CD4-positive, alpha-beta T cell (primary cell): Measurements from ENCODE around the gene IGDCC3. TPM values are rescaled to one million over a fixed set of nuclear protein-coding genes. Genes with fewer than 3 reads are reported as not detected.

Source experiments
- ATAC-seq: fragments of 200-7000 bp; cut with Tn5 transposase; one replicate; pipeline ENCODE4 v1.10.0; 2022; ENCODE audit warnings: mild to moderate bottlenecking; ENCODE audit not compliant: poor library complexity
- CTCF ChIA-PET: fragments of 350-600 bp; sonication (Branson Sonifier 250); formaldehyde crosslinking; loops from one replicate; lab custom pipeline; 2021; ENCODE audit warnings: antibody characterized with exemption, inconsistent platforms; lab: Charles Lee
- POLR2A ChIA-PET: fragments of 350-600 bp; sonication (Branson Sonifier 250); formaldehyde crosslinking; loops from one replicate; lab custom pipeline; 2021; ENCODE audit warnings: antibody characterized with exemption, inconsistent platforms; lab: Charles Lee
- DNase-seq, 14 experiments: peaks; one replicate each; pipeline ENCODE4 v3.0.0-alpha.2; 2013 to 2020; ENCODE audit warnings: mixed read lengths in 2 of 14
- H3K27ac ChIP-seq, 2 donors: one replicate each; pipeline versions ENCODE4 v1.5.1 to v1.7.0; 2013; ENCODE audit warnings: low read length in 2 of 2, low read depth in 1 of 2, mild to moderate bottlenecking in 1 of 2
- H3K27me3 ChIP-seq, 2 experiments: 1 replicate in 1 of 2; 2 replicates in 1 of 2; pipeline versions ENCODE4 v1.6.1 to v1.7.0; 2013; ENCODE audit warnings: low read length in 2 of 2, control low read depth in 1 of 2, mild to moderate bottlenecking in 1 of 2, moderate library complexity in 1 of 2; ENCODE audit not compliant: insufficient read depth in 2 of 2, control insufficient read depth in 1 of 2
- H3K36me3 ChIP-seq: one replicate; pipeline ENCODE4 v1.6.1; 2013; ENCODE audit warnings: low read length, control low read depth; ENCODE audit not compliant: insufficient read depth
- H3K4me1 ChIP-seq: one replicate; pipeline ENCODE4 v1.6.1; 2013; ENCODE audit warnings: low read length, control low read depth; ENCODE audit not compliant: insufficient read depth
- H3K4me3 ChIP-seq: one replicate; pipeline ENCODE4 v1.5.1; 2013; ENCODE audit warnings: mild to moderate bottlenecking, low read length, moderate library complexity
- H3K9me3 ChIP-seq, 2 experiments: 1 replicate in 1 of 2; 2 replicates in 1 of 2; pipeline versions ENCODE4 v1.6.1 to v1.7.0; 2013; ENCODE audit warnings: low read length in 2 of 2, mild to moderate bottlenecking in 2 of 2, control low read depth in 1 of 2, moderate library complexity in 1 of 2; ENCODE audit not compliant: control insufficient read depth in 1 of 2, insufficient read depth in 1 of 2
- H3K27ac Mint-ChIP-seq: one replicate; pipeline ENCODE4 v1.8.0; 2020; ENCODE audit warnings: mixed read lengths
- H3K27me3 Mint-ChIP-seq: one replicate; pipeline ENCODE4 v1.8.0; 2021; ENCODE audit warnings: mixed read lengths
- H3K36me3 Mint-ChIP-seq: one replicate; pipeline ENCODE4 v1.8.0; 2021; ENCODE audit warnings: low read depth, mixed read lengths
- H3K4me1 Mint-ChIP-seq: one replicate; pipeline ENCODE4 v1.8.0; 2021; ENCODE audit warnings: low read depth, mixed read lengths
- H3K4me3 Mint-ChIP-seq: one replicate; pipeline ENCODE4 v1.8.0; 2020; ENCODE audit warnings: mild to moderate bottlenecking, mixed read lengths
- H3K9me3 Mint-ChIP-seq: one replicate; pipeline ENCODE4 v1.8.0; 2020; ENCODE audit warnings: mixed read lengths
- intact Hi-C, 2 experiments: fragments of 100-400 bp; cut with DNase I in 1 of 2; cut with micrococcal nuclease in 1 of 2; formaldehyde crosslinking; loops; one replicate each; pipeline versions ENCODE4 v1.15.1 to v1.9.0; 2023 to 2025; cut with DNase I, micrococcal nuclease
- total RNA-seq, 174 experiments: library from RNA in 2 of 174; stranded (reverse) in 2 of 174; gene quantifications; one replicate each; pipeline ENCODE4 v1.2.3 and lab custom pipeline; 2021 to 2026
- TF ChIP-seq, protein P1 (sequence below): fragments of 200-600 bp; IDR thresholded peaks from one replicate; pipeline ENCODE4 v1.8.0; 2022; ENCODE audit warnings: antibody characterized with exemption, mild to moderate bottlenecking

The IGDCC3 gene
- total RNA-seq, 2 experiments from 2014 or later, result not detected

DNA sequence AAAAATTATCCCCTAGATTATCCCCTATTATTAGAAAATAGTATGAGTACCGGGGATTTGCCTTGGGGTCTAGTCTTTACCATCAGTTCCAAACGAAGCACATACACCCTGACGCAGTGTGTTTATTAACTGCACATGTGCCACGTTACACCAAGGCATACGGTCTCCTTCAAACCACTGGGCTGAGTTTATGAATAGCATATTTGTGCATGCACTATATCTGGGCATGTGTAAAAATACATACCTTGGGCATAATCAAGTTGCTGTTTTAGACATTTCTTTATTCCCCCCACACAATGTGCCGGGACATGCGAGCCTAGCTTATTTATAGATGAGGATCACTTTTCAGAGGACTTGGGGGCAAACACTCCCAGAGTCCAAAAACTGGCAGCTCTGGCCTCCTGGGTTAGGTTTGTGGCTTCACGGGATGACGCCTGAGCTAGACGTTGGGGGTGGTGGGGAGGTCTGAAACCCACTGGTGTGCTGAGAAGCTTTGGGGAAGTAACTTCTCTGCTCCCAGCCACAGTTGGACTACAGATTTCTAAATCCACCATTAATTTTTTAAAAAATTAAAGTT, 28.7 kb upstream of the IGDCC3 start:
- ChIA-PET POLR2A (no interaction called here), CTCF (no interaction called here)
- no peaks in the 10 kb centered on the region for H3K9me3 ChIP-seq
- H3K36me3 ChIP-seq, result no peaks in the 10 kb centered on the region
- no peaks in the 10 kb centered on the region for H3K4me1 ChIP-seq
- no peak overlapping the region for H3K4me3 ChIP-seq
- H3K36me3 Mint-ChIP-seq, result no peaks in the 10 kb centered on the region
- no peak for DNase-seq
- ATAC-seq, result no peak
- TF ChIP-seq, protein P1, sequence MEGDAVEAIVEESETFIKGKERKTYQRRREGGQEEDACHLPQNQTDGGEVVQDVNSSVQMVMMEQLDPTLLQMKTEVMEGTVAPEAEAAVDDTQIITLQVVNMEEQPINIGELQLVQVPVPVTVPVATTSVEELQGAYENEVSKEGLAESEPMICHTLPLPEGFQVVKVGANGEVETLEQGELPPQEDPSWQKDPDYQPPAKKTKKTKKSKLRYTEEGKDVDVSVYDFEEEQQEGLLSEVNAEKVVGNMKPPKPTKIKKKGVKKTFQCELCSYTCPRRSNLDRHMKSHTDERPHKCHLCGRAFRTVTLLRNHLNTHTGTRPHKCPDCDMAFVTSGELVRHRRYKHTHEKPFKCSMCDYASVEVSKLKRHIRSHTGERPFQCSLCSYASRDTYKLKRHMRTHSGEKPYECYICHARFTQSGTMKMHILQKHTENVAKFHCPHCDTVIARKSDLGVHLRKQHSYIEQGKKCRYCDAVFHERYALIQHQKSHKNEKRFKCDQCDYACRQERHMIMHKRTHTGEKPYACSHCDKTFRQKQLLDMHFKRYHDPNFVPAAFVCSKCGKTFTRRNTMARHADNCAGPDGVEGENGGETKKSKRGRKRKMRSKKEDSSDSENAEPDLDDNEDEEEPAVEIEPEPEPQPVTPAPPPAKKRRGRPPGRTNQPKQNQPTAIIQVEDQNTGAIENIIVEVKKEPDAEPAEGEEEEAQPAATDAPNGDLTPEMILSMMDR, result no peak
- no peak overlapping the region for H3K27ac ChIP-seq
- intact Hi-C loops, result no loop called here
- no peak overlapping the region for H3K4me3 Mint-ChIP-seq
- H3K4me1 Mint-ChIP-seq, result no peaks in the 10 kb centered on the region
- peaks cover 34% of the 10 kb centered on the region for H3K27me3 Mint-ChIP-seq
- no peaks in the 10 kb centered on the region for H3K9me3 Mint-ChIP-seq
- no peak overlapping the region for H3K27ac Mint-ChIP-seq
- peaks cover 8 to 9% of the 10 kb centered on the region in 2 experiments for H3K27me3 ChIP-seq

DNA sequence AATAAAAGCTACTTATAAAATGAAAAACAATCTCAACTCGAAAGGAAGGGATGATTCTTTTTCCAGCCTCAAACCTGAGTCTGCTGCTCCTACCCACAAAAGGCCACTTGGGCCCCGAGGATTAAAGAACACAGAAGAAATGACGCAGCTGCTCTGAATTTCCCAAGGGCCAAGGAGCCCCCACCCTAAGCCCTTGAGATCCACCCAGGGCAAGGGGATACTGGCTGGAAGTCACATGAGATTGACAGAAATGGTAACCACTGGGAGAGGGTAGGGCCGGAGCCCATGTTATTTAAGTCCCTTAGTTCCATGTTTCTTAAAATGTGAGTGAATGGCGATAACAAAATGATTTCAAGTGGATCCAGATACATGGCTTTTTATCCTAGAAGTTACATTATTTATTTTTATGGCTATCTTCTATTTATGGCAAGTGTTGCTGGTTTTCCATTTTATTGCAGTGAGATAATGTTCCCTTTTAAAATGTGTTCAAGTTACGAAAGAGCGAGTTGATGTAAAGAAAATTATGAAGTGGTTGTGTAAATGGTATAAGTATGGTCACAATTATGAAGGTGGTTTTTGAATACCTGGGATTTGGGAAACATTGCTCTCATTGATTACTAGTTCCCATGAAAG, 28.1 kb upstream of the IGDCC3 start:
- intact Hi-C loops, result no loop called here
- Histone ChIP-seq H3K27me3 (peaks cover 8 to 9% of the 10 kb centered on the region in 2 experiments), H3K4me1 (no peaks in the 10 kb centered on the region), H3K4me3 (no peak overlapping the region), H3K36me3 (no peaks in the 10 kb centered on the region), H3K27ac (no peak overlapping the region), H3K9me3 (no peaks in the 10 kb centered on the region)
- ChIA-PET POLR2A (interaction anchor here (0.6 kb wide), 1 partner anchor 9 kb away, joined by 3 read pairs; no protein-coding TSS in a partner anchor), CTCF (interaction anchor here (1.8 kb wide), 1 partner anchor 12 kb away, joined by 4 read pairs; no protein-coding TSS in a partner anchor)
- TF ChIP-seq, protein P1, result no peak
- no peaks in the 10 kb centered on the region for H3K9me3 Mint-ChIP-seq
- no peak overlapping the region for H3K27ac Mint-ChIP-seq
- ATAC-seq (no peak), DNase-seq (no peak)
- no peaks in the 10 kb centered on the region for H3K4me1 Mint-ChIP-seq
- no peaks in the 10 kb centered on the region for H3K36me3 Mint-ChIP-seq
- H3K4me3 Mint-ChIP-seq, result no peak overlapping the region
- H3K27me3 Mint-ChIP-seq, result peaks cover 39% of the 10 kb centered on the region

GRCh38 chr15:65404186-65404872, 26.5 kb upstream of the IGDCC3 start:
- Histone ChIP-seq H3K4me3 (no peak overlapping the region), H3K27ac (no peak overlapping the region), H3K9me3 (no peaks in the 10 kb centered on the region), H3K36me3 (no peaks in the 10 kb centered on the region), H3K4me1 (no peaks in the 10 kb centered on the region), H3K27me3 (peaks cover 5 to 9% of the 10 kb centered on the region in 2 experiments)
- Mint-ChIP-seq H3K27me3 (peaks cover 48% of the 10 kb centered on the region), H3K36me3 (no peaks in the 10 kb centered on the region), H3K9me3 (no peaks in the 10 kb centered on the region), H3K4me3 (no peak overlapping the region), H3K27ac (no peak overlapping the region), H3K4me1 (no peaks in the 10 kb centered on the region)
- no peak for ATAC-seq
- no peak for DNase-seq
- TF ChIP-seq, protein P1, result no peak
- POLR2A ChIA-PET, result no interaction called here
- intact Hi-C loops, result loop anchor here in 1 of 2 experiments (5.0 kb wide), 1 partner anchor 87 kb away; no protein-coding TSS in a partner anchor
- CTCF ChIA-PET, result interaction anchor here (1.8 kb wide), 1 partner anchor 10 kb away, joined by 4 read pairs; no protein-coding TSS in a partner anchor
